ENCODE results near the gene PHLPP1.
A peak's percentile ranks its signal among the peaks of the same experiment; 100 is the strongest.

The PHLPP1 gene

GRCh38 chr18:62812242-62812641 is 96.9 kb downstream of the PHLPP1 start:
- no peak for DNase-seq

- DNase-seq, result no peak
These were observed 97.5 kb downstream of the PHLPP1 start for GRCh38 chr18:62812876-62813275.

DNA sequence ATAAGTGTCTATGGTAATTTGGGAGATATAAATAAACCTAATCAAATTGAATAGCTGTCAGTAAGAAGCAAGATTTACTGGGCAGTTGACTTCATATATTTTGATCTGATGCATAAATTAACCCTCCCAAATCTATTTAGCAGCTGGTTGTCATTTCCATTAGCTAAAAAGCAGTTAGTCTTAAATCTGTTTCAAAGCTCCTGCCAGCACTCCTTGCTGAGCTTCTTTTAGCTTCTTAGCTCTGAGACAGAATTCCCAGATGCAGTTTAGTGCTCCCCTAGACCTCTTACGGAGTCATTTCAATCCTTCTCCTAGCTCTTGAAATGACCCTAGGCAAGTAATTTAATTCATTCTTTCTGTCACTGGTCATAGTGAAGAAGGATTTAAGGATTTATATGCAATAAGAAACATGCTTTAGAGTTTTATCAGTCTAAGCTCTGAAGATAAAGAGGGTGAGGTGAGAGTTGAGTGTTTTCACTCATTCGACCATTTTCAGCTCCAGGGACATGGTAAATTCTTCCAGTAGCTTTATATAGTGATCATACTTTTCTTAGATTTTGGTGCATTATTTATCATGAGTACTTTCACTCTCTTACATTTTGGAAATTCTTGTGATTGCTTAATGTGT is 98.9 kb downstream of the PHLPP1 start:
- DNase-seq, result no peak

DNA sequence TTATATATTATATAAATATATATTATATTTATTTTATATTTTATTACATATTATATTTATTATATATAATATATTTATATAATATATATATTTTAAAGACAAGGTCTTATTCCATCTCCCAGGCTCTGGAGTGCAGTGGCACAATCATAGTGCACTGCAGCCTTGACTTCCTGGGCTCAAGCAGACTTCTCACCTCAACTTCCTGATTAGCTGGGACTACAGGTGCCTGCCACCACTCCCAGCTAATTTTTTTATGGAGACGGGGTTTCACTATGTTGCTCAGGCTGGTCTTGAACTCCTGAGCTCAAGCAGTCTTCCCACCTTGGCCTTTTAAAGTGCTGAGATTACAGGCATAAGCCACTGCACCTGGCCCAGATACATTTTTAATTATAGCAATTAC is 110.0 kb downstream of the PHLPP1 start:
- DNase-seq, result no peak

DNA sequence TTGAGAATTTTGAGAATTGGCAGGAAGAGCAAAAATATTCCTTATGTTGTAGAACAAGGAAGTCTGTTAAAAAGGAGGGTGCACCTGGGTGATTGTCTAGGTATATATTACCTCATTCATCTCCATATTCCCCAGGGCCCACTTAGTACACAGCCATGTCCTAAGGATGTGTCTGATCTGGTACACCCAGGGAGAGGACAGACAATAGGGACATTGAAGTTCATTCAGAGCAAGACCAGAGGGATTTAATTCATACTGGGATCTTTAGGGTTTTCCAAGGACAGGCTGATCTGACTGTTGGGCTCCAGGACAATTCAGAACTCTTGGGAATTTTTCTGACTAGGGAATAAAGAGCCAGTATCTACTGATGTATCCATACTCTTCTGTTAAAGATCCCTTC is 112.1 kb downstream of the PHLPP1 start:
- DNase-seq, result no peak

DNA sequence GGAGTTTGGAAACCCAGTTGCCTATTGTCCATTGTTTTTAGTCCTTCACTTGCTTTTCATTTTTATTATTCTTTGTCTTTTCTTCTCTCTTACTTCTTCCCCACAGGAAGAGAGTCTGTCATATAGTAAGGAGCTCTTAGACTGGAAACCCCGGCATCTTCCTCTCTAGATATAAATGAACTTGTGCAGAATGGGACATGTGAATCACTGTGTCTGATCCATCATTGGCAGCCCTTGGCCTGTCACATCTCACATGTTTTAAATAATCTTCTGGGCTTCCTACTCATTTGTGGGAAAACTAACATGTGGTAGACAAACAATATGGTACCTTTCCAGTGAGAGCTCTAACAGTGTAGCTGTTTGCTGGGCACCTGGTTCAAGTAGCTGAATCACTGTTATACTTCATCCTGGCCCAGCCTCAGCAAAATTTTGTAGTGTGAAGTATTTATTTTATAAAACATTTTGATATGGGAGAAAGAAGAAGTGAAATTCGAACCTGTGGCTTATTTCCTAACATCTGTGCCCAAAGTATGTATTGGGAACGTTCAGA is 112.8 kb downstream of the PHLPP1 start:
- no peak for DNase-seq

DNA sequence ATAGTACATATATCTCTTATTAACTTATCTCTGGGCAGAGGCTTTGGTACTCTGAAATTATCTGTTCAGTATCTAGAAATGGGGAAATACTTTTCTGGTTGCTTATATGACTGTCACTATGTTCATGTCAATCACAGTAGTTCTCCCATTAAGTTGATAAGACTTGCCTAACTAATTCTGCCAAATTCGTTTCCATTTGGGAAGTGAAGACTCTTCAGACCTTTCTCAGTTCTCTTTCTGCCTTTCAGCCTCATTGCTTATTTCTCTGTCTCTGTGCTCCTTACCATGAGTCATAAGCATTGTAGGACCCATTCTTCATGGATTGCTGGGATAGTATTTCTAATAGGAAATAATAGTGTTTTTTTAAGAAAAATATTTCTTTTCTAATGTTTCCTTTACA is 113.5 kb downstream of the PHLPP1 start:
- DNase-seq, result no peak

DNA sequence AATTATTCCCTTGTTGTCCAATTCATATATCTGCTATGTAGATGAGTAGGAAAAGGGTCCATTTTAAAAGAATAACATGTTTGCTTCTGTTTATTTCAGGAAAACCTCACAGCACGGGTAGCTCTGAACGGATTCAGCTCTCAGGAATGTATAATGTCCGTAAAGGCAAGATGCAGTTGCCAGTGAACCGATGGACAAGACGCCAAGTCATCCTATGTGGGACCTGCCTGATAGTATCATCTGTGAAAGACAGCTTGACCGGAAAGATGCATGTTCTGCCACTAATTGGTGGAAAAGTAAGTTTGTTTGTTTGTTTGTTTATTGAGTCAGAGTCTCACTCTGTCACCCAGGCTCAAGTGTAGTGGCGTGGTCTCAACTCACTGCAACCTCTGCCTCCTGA is 114.6 kb downstream of the PHLPP1 start:
- DNase-seq, result no peak

DNA sequence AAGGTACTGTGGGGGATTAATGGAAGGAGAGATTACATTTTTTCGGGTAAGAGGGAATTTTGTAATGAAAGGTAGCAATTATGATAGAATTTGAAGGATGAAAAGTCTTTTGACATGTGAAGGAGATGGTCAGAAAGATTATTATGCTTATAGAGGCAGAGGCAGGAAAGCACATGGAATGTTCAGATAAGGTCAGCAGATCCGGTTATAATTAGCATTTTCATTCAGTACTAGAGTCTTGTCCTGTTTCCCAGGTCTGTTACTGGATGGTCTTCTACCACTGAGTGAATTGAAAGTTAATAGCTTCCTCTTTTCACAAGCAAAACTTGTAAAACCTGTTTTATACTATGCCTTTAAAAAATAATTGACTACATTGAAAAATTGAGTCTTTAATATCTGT is 116.9 kb downstream of the PHLPP1 start:
- no peak for DNase-seq

GRCh38 chr18:62833494-62833893 is 118.2 kb downstream of the PHLPP1 start:
- no peak for DNase-seq

DNA sequence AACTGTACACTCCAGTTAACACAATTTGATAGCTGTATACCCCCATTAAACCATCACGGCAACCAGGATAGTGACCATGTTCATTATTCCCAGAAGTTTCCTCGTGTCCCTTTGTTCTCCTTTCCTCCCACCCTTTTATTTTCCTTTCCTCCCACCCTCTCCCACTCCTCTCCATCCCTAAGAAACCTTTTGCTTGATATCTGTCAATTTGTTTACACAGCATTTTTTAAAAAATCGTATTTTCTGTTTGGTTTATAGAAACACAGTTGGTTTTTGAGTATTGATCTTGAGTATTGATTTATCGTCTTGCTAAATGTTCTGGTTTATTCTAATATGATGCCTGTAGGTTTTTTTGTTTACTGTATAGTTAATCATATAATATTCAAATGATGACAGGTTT is 119.4 kb downstream of the PHLPP1 start:
- DNase-seq, result no peak

- no peak for DNase-seq
These were observed 121.7 kb downstream of the PHLPP1 start for GRCh38 chr18:62837011-62837410.

- DNase-seq, result no peak
These were observed 123.2 kb downstream of the PHLPP1 start for GRCh38 chr18:62838475-62839098.

GRCh38 chr18:62839874-62840713 is 124.8 kb downstream of the PHLPP1 start:
- no peak for DNase-seq

DNA sequence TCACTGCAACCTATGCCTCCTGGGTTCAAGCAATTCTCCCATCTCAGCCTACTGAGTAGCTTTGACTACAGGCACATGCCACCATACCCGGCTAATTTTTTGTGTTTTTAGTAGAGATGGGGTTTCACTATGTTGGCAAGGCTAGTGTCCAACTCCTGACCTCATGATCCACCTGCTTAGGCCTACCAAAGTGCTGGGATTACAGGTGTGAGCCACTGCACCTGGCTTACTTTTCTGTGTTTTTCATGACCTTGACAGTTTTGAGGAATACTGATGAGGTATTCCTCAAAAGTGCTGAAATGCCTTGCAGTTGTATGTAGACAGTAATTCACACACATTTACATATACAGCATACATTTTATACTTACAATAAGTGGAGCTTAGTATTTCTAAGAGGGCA is 126.1 kb downstream of the PHLPP1 start:
- DNase-seq, result no peak

- DNase-seq, result no peak
These were observed 127.6 kb downstream of the PHLPP1 start for GRCh38 chr18:62842898-62843297.

GRCh38 chr18:62844850-62845643 is 129.7 kb downstream of the PHLPP1 start:
- no peak for DNase-seq

- DNase-seq, result no peak
These were observed 131.0 kb downstream of the PHLPP1 start for GRCh38 chr18:62846313-62846712.

DNA sequence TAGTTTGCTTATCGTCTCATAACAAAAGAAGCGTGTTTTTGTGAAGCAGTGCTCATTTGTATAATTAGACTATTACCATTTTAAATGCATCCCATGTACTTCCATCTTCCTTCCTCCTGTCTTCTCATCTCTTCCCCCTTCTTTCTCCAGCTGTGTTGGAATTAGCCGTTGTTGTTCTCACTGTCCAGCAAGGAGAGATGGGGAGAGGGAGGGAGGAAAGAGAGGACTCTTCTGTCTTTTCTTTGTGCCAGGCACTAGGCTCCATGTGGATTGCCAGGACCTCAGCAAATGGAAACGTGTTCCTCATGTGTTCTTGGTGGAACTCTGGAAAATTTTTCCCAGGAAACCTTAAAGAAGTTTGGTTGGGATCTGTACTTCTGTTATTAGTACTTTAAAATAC is 131.7 kb downstream of the PHLPP1 start:
- no peak for DNase-seq

GRCh38 chr18:62848946-62849345 is 133.6 kb downstream of the PHLPP1 start:
- DNase-seq, result no peak

GRCh38 chr18:62850619-62851306 is 135.4 kb downstream of the PHLPP1 start:
- peak; percentile 30 for DNase-seq

DNA sequence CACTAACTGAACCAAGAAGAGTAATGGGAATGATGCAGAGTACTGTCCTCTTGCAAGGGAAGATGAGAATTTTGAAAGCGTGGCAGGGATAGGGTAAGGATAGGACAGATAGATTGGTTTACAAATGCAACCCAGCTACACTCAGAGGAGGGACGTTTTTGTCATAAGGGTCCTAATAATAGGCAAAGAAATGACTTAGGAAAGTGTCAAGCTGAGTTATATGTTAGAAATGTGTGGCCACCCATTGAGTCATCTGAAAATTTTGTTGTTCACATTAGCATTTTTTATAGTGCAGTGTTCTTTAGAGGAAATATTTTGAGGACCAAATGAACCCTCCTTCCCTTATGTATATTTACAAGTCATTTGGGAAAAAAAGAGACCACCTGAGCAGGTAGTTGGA is 137.5 kb downstream of the PHLPP1 start:
- DNase-seq, result no peak
